HPDE6-E6E7 (cell line): ENCODE measurements around the gene HERC2.
"Not testable (repeated sequence)": the region's sequence is repeated elsewhere in the genome, so short reads cannot be mapped to it uniquely, and the experiment has no call there.

Experiments used
- DNase-seq: peaks from one replicate; pipeline ENCODE4 v3.0.0; 2011; ENCODE audit warnings: missing footprints; ENCODE audit errors: extremely low spot score

The HERC2 gene

GRCh38 chr15:28322129-28322588 lies at the start of gene HERC2:
Gene HERC2 (minus strand): TSS chr15:28322179. CDS start chr15:28321433, 746 bp downstream.
- not testable (repeated sequence) for DNase-seq

- DNase-seq: not testable (repeated sequence)
Measured at GRCh38 chr15:28365502-28365901, 43.5 kb upstream of the HERC2 start.

- DNase-seq: not testable (repeated sequence)
Measured at GRCh38 chr15:28357984-28358383, 36.0 kb upstream of the HERC2 start, which contains the start of gene GOLGA6L24. Gene GOLGA6L24 (minus strand): TSS chr15:28358084. CDS start chr15:28358023, 61 bp downstream.

GRCh38 chr15:28321358-28322078 lies 461 bp downstream of the HERC2 start:
- not testable (repeated sequence) for DNase-seq

GRCh38 chr15:28319725-28320124 lies 2.3 kb downstream of the HERC2 start:
- DNase-seq: not testable (repeated sequence)

- DNase-seq: not testable (repeated sequence)
Measured at GRCh38 chr15:28318828-28319227, 3.2 kb downstream of the HERC2 start.

GRCh38 chr15:28318122-28318521 lies 3.9 kb downstream of the HERC2 start:
- DNase-seq: not testable (repeated sequence)

GRCh38 chr15:28316958-28317357 lies 5.0 kb downstream of the HERC2 start:
- DNase-seq: not testable (repeated sequence)

- not testable (repeated sequence) for DNase-seq
Measured at GRCh38 chr15:28310454-28310853, 11.5 kb downstream of the HERC2 start.

- DNase-seq: not testable (repeated sequence)
Measured at GRCh38 chr15:28308718-28309117, 13.3 kb downstream of the HERC2 start.

GRCh38 chr15:28305700-28306099 lies 16.3 kb downstream of the HERC2 start:
- not testable (repeated sequence) for DNase-seq

GRCh38 chr15:28297434-28297833 lies 24.5 kb downstream of the HERC2 start:
- not testable (repeated sequence) for DNase-seq

- DNase-seq: not testable (repeated sequence)
Measured at GRCh38 chr15:28296814-28297213, 25.2 kb downstream of the HERC2 start.

- DNase-seq: not testable (repeated sequence)
Measured at GRCh38 chr15:28295009-28295563, 26.9 kb downstream of the HERC2 start.

GRCh38 chr15:28294560-28294959 lies 27.4 kb downstream of the HERC2 start:
- DNase-seq: not testable (repeated sequence)

GRCh38 chr15:28289694-28290463 lies 32.1 kb downstream of the HERC2 start:
- no peak for DNase-seq

GRCh38 chr15:28288830-28289693 lies 32.9 kb downstream of the HERC2 start:
- not testable (repeated sequence) for DNase-seq

GRCh38 chr15:28286659-28287058 lies 35.3 kb downstream of the HERC2 start:
- DNase-seq: not testable (repeated sequence)

GRCh38 chr15:28286031-28286430 lies 35.9 kb downstream of the HERC2 start:
- no peak for DNase-seq

- no peak for DNase-seq
Measured at GRCh38 chr15:28281876-28282275, 40.1 kb downstream of the HERC2 start.

- DNase-seq: no peak
Measured at GRCh38 chr15:28274635-28275034, 47.3 kb downstream of the HERC2 start.
